ENCODE measurements around the gene SNRNP27. TPM values are rescaled to one million over a fixed set of nuclear protein-coding genes. Genes with fewer than 3 reads are reported as not detected.

Gene SNRNP27
- total and polyA plus RNA-seq, 4 donors, result 42.1 to 61.1 (median 51.7) TPM

GRCh38 chr2:69939722-69940121 lies 46.0 kb downstream of the SNRNP27 start:
- Histone ChIP-seq H3K27me3 (ENCODE audit: control insufficient read depth in 1 of 2, insufficient read depth in 2 of 2, low read length in 1 of 2) (no peaks in the 10 kb centered on the region), H3K36me3 (ENCODE audit: control insufficient read depth in 1 of 2, insufficient read depth in 2 of 2, low read length in 1 of 2) (peaks cover 0 to 12% of the 10 kb centered on the region in 2 donors), H3K9me3 (ENCODE audit: control insufficient read depth, low read length) (no peaks in the 10 kb centered on the region), H3K4me1 (ENCODE audit: control insufficient read depth in 1 of 2, insufficient read depth in 2 of 2, low read length in 2 of 2) (no peaks in the 10 kb centered on the region), H3K27ac (ENCODE audit: low read depth in 1 of 2, low read length in 2 of 2) (no peak overlapping the region), H3K4me3 (ENCODE audit: low read length in 2 of 2) (no peak overlapping the region)
- DNase-seq (no peak), ATAC-seq (ENCODE audit: low FRiP score) (no peak)
- intact Hi-C loops (cut with DNase I), result no loop called here
- WGBS, 2 donors, result 78 to 80% methylated on average over 14 of the region's 14 CpGs

GRCh38 chr2:69940691-69941090 lies 46.9 kb downstream of the SNRNP27 start:
- intact Hi-C loops (cut with DNase I), result no loop called here
- no peak for ATAC-seq (ENCODE audit: low FRiP score)
- no peak overlapping the region for H3K4me3 ChIP-seq (ENCODE audit: low read length in 2 of 2)
- no peaks in the 10 kb centered on the region for H3K4me1 ChIP-seq (ENCODE audit: control insufficient read depth in 1 of 2, insufficient read depth in 2 of 2, low read length in 2 of 2)
- DNase-seq, result no peak
- H3K27me3 ChIP-seq (ENCODE audit: control insufficient read depth in 1 of 2, insufficient read depth in 2 of 2, low read length in 1 of 2), result no peaks in the 10 kb centered on the region
- 91 to 92% methylated on average over 8 of the region's 8 CpGs for WGBS, 2 donors
- peaks cover 0 to 8% of the 10 kb centered on the region in 2 donors for H3K36me3 ChIP-seq (ENCODE audit: control insufficient read depth in 1 of 2, insufficient read depth in 2 of 2, low read length in 1 of 2)
- H3K27ac ChIP-seq (ENCODE audit: low read depth in 1 of 2, low read length in 2 of 2), result no peak overlapping the region
- H3K9me3 ChIP-seq (ENCODE audit: control insufficient read depth, low read length), result no peaks in the 10 kb centered on the region

GRCh38 chr2:69943000-69943842 lies 49.5 kb downstream of the SNRNP27 start:
- no peak for DNase-seq
- peaks cover 0 to 2% of the 10 kb centered on the region in 2 donors for H3K36me3 ChIP-seq (ENCODE audit: control insufficient read depth in 1 of 2, insufficient read depth in 2 of 2, low read length in 1 of 2)
- no peak overlapping the region for H3K27ac ChIP-seq (ENCODE audit: low read depth in 1 of 2, low read length in 2 of 2)
- H3K27me3 ChIP-seq (ENCODE audit: control insufficient read depth in 1 of 2, insufficient read depth in 2 of 2, low read length in 1 of 2), result no peaks in the 10 kb centered on the region
- intact Hi-C loops (cut with DNase I), result no loop called here
- no peaks in the 10 kb centered on the region for H3K9me3 ChIP-seq (ENCODE audit: control insufficient read depth, low read length)
- no peaks in the 10 kb centered on the region for H3K4me1 ChIP-seq (ENCODE audit: control insufficient read depth in 1 of 2, insufficient read depth in 2 of 2, low read length in 2 of 2)
- ATAC-seq (ENCODE audit: low FRiP score), result no peak
- no peak overlapping the region for H3K4me3 ChIP-seq (ENCODE audit: low read length in 2 of 2)
- 88 to 90% methylated on average over 11 of the region's 11 CpGs for WGBS, 2 donors

GRCh38 chr2:69943843-69944525 lies 50.2 kb downstream of the SNRNP27 start:
- 89 to 92% methylated on average over 9 of the region's 9 CpGs for WGBS, 2 donors
- DNase-seq (no peak), ATAC-seq (ENCODE audit: low FRiP score) (no peak)
- H3K27ac ChIP-seq (ENCODE audit: low read depth in 1 of 2, low read length in 2 of 2), result no peak overlapping the region
- no peak overlapping the region for H3K4me3 ChIP-seq (ENCODE audit: low read length in 2 of 2)
- H3K4me1 ChIP-seq (ENCODE audit: control insufficient read depth in 1 of 2, insufficient read depth in 2 of 2, low read length in 2 of 2), result no peaks in the 10 kb centered on the region
- H3K27me3 ChIP-seq (ENCODE audit: control insufficient read depth in 1 of 2, insufficient read depth in 2 of 2, low read length in 1 of 2), result no peaks in the 10 kb centered on the region
- intact Hi-C loops (cut with DNase I), result no loop called here
- peaks cover 0 to 2% of the 10 kb centered on the region in 2 donors for H3K36me3 ChIP-seq (ENCODE audit: control insufficient read depth in 1 of 2, insufficient read depth in 2 of 2, low read length in 1 of 2)
- no peaks in the 10 kb centered on the region for H3K9me3 ChIP-seq (ENCODE audit: control insufficient read depth, low read length)

- 95% methylated on average over 7 of the region's 7 CpGs for WGBS, 2 donors
- Histone ChIP-seq H3K4me1 (ENCODE audit: control insufficient read depth in 1 of 2, insufficient read depth in 2 of 2, low read length in 2 of 2) (no peaks in the 10 kb centered on the region), H3K4me3 (ENCODE audit: low read length in 2 of 2) (no peak overlapping the region), H3K27ac (ENCODE audit: low read depth in 1 of 2, low read length in 2 of 2) (no peak overlapping the region), H3K9me3 (ENCODE audit: control insufficient read depth, low read length) (no peaks in the 10 kb centered on the region), H3K27me3 (ENCODE audit: control insufficient read depth in 1 of 2, insufficient read depth in 2 of 2, low read length in 1 of 2) (no peaks in the 10 kb centered on the region), H3K36me3 (ENCODE audit: control insufficient read depth in 1 of 2, insufficient read depth in 2 of 2, low read length in 1 of 2) (peaks cover 0 to under 1% of the 10 kb centered on the region in 2 donors)
- intact Hi-C loops (cut with DNase I), result no loop called here
- ATAC-seq (ENCODE audit: low FRiP score) (no peak), DNase-seq (no peak)
These were observed 51.0 kb downstream of the SNRNP27 start for GRCh38 chr2:69944756-69945155.

- intact Hi-C loops (cut with DNase I), result no loop called here
- no peak overlapping the region for H3K27ac ChIP-seq (ENCODE audit: low read depth in 1 of 2, low read length in 2 of 2)
- WGBS, 2 donors, result 94 to 96% methylated on average over 8 of the region's 8 CpGs
- DNase-seq, result peak in 1 of 2 donors; percentile 66
- no peak overlapping the region for H3K4me3 ChIP-seq (ENCODE audit: low read length in 2 of 2)
- no peaks in the 10 kb centered on the region for H3K36me3 ChIP-seq (ENCODE audit: control insufficient read depth in 1 of 2, insufficient read depth in 2 of 2, low read length in 1 of 2)
- no peaks in the 10 kb centered on the region for H3K4me1 ChIP-seq (ENCODE audit: control insufficient read depth in 1 of 2, insufficient read depth in 2 of 2, low read length in 2 of 2)
- no peaks in the 10 kb centered on the region for H3K27me3 ChIP-seq (ENCODE audit: control insufficient read depth in 1 of 2, insufficient read depth in 2 of 2, low read length in 1 of 2)
- no peaks in the 10 kb centered on the region for H3K9me3 ChIP-seq (ENCODE audit: control insufficient read depth, low read length)
- ATAC-seq (ENCODE audit: low FRiP score), result peak; percentile 17
These were observed 51.7 kb downstream of the SNRNP27 start for GRCh38 chr2:69945441-69945840.

GRCh38 chr2:69945941-69946340 lies 52.2 kb downstream of the SNRNP27 start:
- DNase-seq (no peak), ATAC-seq (ENCODE audit: low FRiP score) (no peak)
- Histone ChIP-seq H3K27ac (ENCODE audit: low read depth in 1 of 2, low read length in 2 of 2) (no peak overlapping the region), H3K4me3 (ENCODE audit: low read length in 2 of 2) (no peak overlapping the region), H3K4me1 (ENCODE audit: control insufficient read depth in 1 of 2, insufficient read depth in 2 of 2, low read length in 2 of 2) (no peaks in the 10 kb centered on the region), H3K9me3 (ENCODE audit: control insufficient read depth, low read length) (no peaks in the 10 kb centered on the region), H3K27me3 (ENCODE audit: control insufficient read depth in 1 of 2, insufficient read depth in 2 of 2, low read length in 1 of 2) (no peaks in the 10 kb centered on the region), H3K36me3 (ENCODE audit: control insufficient read depth in 1 of 2, insufficient read depth in 2 of 2, low read length in 1 of 2) (no peaks in the 10 kb centered on the region)
- 88 to 90% methylated on average over 8 of the region's 8 CpGs for WGBS, 2 donors
- intact Hi-C loops (cut with DNase I), result no loop called here

- Histone ChIP-seq H3K27me3 (ENCODE audit: control insufficient read depth in 1 of 2, insufficient read depth in 2 of 2, low read length in 1 of 2) (no peaks in the 10 kb centered on the region), H3K36me3 (ENCODE audit: control insufficient read depth in 1 of 2, insufficient read depth in 2 of 2, low read length in 1 of 2) (no peaks in the 10 kb centered on the region), H3K27ac (ENCODE audit: low read depth in 1 of 2, low read length in 2 of 2) (no peak overlapping the region), H3K4me3 (ENCODE audit: low read length in 2 of 2) (no peak overlapping the region), H3K4me1 (ENCODE audit: control insufficient read depth in 1 of 2, insufficient read depth in 2 of 2, low read length in 2 of 2) (no peaks in the 10 kb centered on the region), H3K9me3 (ENCODE audit: control insufficient read depth, low read length) (no peaks in the 10 kb centered on the region)
- ATAC-seq (ENCODE audit: low FRiP score) (peak; percentile 26), DNase-seq (no peak)
- WGBS, 2 donors, result 72 to 78% methylated on average over 13 of the region's 13 CpGs
- intact Hi-C loops (cut with DNase I), result no loop called here
These were observed 52.9 kb downstream of the SNRNP27 start for GRCh38 chr2:69946351-69947324.
